Measurements from ENCODE around the gene OAS3.

The OAS3 gene

GRCh38 chr12:112961074-112961473, 22.8 kb downstream of the OAS3 start:
- no peak for DNase-seq

GRCh38 chr12:112961536-112961935, 23.3 kb downstream of the OAS3 start:
- no peak for DNase-seq

DNA sequence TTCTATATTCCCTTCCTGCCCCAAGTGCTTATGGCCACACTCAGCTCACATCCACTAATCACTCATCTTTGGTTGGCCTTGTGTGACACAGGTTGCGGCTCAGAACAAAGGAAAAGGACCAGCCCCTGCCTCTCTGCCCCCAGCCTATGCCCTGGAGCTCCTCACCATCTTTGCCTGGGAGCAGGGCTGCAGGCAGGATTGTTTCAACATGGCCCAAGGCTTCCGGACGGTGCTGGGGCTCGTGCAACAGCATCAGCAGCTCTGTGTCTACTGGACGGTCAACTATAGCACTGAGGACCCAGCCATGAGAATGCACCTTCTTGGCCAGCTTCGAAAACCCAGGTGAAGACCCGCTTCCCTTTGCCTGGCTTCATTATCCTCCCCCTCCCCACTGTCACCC, 24.3 kb downstream of the OAS3 start:
- no peak for DNase-seq

DNA sequence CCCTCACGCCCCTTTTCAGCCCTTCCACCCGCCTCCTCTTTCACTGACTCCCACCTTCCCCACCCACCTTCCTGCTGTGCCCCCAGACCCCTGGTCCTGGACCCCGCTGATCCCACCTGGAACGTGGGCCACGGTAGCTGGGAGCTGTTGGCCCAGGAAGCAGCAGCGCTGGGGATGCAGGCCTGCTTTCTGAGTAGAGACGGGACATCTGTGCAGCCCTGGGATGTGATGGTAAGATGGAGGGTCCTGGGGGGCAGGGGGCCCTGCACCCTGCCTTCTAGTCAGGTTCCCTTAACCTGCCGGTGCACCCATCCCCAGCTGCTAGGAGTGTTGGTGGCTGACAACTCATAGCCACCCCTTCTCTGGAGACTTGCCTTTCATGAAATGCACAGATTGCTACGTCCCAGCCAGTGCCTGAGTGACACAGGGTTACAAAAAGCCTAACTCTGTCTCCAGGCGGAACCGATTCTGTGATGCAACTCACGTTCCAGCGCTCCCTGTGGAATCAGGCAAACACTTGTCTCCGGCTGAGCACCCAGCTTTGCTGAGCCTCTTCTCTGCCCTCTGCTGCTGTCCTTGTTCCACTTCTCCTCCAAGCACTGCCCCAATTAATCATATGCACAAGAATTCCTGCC, 25.1 kb downstream of the OAS3 start:
- DNase-seq: no peak

DNA sequence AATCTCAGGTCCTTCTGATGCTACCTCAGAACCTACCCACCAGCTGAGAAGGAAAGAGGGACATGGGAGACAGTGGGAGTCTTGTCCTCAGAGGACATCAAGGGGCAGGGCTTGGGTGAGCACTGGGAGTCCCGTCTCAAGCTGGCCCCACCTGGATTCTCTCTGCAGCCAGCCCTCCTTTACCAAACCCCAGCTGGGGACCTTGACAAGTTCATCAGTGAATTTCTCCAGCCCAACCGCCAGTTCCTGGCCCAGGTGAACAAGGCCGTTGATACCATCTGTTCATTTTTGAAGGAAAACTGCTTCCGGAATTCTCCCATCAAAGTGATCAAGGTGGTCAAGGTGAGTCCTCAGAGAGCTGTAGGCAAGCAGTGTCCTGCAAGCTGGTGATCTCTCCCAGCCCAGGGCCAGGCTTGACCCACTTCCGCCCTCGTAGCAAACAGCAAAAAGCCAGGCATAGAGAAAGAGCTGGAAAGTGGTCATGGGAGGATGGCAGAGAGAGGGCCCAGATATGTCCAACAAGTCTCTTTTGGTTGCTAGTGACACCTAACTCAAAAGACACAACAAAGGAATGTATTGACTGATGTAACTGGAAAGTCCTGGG, 25.9 kb downstream of the OAS3 start:
- DNase-seq: no peak

DNA sequence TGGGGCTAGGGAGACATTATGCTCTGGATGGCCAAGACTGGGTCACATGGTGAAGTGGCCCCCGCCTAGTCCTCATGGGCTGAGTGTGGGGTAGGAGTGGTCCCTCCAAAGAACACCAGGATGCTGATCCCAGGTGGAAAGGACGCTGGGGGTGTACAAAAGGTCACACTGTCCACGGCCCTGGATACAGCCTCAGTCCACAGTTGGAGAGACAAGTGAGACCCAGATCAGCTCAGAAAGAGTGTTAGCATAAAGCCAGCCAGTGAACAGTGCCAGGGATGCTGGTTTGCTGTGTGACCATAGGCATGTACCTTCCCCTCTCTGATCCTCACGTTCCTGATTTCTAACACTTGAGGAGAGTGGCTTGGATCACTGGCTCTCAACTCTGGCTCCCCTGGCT, 26.6 kb downstream of the OAS3 start:
- no peak for DNase-seq

- DNase-seq: no peak
Measured at GRCh38 chr12:112965643-112966042, 27.4 kb downstream of the OAS3 start.

GRCh38 chr12:112967306-112967705, 29.0 kb downstream of the OAS3 start:
- no peak for DNase-seq

- DNase-seq: no peak
Measured at GRCh38 chr12:112967858-112968257, 29.6 kb downstream of the OAS3 start.

GRCh38 chr12:112969547-112970306, 31.5 kb downstream of the OAS3 start:
- DNase-seq: no peak

- DNase-seq: no peak
Measured at GRCh38 chr12:112970391-112970790, 32.1 kb downstream of the OAS3 start.

DNA sequence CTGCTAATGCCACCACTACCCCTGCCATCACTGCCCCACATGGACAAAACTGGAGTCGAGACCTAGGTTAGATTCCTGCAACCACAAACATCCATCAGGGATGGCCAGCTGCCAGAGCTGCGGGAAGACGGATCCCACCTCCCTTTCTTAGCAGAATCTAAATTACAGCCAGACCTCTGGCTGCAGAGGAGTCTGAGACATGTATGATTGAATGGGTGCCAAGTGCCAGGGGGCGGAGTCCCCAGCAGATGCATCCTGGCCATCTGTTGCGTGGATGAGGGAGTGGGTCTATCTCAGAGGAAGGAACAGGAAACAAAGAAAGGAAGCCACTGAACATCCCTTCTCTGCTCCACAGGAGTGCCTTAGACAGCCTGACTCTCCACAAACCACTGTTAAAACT, 33.0 kb downstream of the OAS3 start:
- no peak for DNase-seq

GRCh38 chr12:112973011-112973735, 34.9 kb downstream of the OAS3 start:
- DNase-seq: no peak

DNA sequence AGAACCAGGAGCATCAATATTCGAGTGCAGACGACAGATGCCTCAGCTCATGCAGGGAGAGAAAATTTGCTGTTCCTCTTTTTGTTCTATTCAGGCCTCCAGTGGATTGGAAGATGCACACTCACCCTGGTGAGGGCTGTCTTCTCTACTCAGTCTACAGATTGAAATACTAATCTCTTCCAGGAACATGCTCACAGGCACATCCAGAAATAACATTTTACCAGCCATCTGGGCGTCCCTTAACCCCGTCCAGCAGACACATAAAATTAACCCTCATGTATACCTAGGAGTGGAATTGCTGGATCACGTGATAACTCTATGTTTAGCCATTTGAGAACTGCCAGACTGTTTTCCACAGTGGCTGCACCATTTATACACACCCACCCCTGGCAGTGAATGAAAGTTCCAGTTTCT, 35.6 kb downstream of the OAS3 start:
- no peak for DNase-seq

DNA sequence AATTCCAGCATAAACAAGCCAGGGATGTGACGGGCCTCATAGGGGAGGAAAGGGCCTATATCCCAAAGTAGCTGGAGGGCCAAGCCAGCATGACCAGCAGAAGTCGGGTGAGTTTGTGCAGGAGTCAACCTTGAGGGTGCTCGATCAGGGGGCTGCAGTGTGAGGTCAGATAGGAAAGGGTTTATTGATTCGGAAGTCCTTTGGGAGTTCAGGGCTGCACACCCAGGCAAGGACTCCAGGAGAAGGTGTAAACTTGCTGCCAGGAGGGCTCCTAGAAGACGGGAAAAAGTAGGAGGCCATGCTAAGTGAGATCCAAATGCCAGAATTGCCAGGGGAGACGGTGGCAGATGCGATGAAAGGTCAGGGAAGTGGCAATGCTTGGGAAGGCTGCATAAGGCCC, 36.6 kb downstream of the OAS3 start:
- no peak for DNase-seq

DNA sequence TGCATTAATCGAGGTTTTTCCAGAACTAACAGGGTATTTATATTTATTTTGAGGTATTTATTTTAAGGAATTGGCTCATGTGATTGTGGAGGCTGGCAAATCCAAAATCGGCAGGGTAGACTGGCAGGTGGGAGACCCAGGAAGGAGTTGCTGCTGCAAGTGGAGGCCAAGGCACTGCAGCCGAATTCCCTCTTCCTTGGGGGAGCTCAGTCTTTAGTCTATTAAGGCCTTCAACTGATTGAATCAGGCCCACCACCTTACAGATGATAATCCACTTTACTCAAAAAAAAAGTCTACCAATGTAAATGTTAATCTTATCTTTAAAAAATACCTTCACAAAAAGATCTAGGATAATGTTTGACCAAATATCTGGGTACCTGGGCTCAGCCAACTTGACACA, 38.9 kb downstream of the OAS3 start:
- no peak for DNase-seq

GRCh38 chr12:112977641-112978040, 39.4 kb downstream of the OAS3 start:
- no peak for DNase-seq

DNA sequence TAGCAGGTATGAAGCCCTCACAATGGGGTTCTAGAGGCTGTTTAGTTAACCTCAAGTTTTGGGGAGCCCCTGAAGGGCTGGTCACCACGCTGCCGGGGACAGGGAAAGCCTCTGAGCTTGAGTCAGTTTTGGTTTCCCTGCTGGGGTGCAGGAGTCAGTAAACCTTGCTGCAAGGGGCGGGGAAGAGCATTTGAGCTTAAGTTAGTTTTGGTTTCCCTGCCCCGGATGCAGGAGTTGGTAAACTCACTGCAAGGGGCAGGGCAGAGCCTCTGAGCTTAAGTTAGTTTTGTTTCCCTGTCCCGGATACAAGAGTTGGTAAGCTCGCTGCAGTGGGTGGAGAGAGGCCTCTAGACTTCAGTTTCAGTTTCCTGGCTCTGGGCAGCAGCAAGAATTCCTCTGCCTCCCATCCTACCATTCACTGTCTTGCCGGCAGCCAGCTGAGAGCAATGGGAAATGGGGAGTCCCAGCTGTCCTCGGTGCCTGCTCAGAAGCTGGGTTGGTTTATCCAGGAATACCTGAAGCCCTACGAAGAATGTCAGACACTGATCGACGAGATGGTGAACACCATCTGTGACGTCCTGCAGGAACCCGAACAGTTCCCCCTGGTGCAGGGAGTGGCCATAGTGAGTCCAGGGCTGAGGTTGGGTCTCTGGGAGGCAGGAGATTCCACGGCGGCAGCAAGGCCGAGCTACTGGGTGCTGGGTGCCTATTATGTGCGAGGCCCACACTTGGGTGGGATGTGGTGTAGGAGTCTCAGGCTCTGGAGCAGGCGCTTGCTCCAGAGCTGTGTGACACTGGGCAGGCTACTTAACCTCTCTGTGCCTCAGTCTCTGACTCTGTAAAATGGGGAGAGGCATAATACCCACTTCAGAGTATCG, 40.1 kb downstream of the OAS3 start, which contains the start of gene OAS2:
TSS of gene OAS2 (plus strand) at position 357 of the 878 bp plus-strand sequence. CDS start at position 447, 90 bp downstream.
- DNase-seq: no peak

GRCh38 chr12:112979041-112979680, 40.9 kb downstream of the OAS3 start:
- DNase-seq: no peak

DNA sequence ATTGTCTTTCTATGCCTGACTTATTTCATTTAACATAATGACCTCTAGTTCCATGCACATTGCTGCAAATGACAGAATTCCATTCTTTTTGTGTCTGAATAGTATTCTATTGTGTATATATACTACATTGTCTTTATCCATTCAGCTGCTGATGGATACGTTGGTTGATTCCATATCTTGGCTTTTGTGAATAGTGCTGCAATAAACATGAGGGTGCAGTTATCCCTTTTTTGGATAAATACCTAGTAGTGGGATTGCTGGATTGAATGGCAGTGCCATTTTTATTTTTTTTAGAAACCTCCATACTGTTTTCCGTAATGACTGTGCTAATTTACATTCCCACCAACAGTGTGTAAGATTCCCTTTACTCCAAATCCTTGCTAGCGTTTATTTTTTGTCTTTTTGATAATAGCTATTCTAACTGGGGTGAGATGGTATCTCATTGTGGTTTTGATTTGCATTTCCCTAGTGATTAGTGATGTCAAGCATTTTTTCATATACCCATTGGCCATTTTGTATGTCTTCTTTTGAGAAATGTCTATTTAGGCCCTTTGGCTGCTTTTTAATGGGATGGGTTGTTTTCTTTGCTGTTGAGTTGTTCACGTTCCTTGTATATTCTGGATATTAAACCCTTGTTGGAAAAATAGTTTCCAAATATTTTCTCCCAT, 42.4 kb downstream of the OAS3 start:
- no peak for DNase-seq

- no peak for DNase-seq
Measured at GRCh38 chr12:112985642-112986290, 47.5 kb downstream of the OAS3 start.

Measured in DMS153 (cell line).